ENCODE results near the gene INVS. TPM values are rescaled to one million over a fixed set of nuclear protein-coding genes. Genes with fewer than 3 reads are reported as not detected.

Gene INVS
- total and polyA plus RNA-seq, 2 of the 4 experiments (the other 2 are of a cell fraction): 9.2 to 33.5 TPM

DNA sequence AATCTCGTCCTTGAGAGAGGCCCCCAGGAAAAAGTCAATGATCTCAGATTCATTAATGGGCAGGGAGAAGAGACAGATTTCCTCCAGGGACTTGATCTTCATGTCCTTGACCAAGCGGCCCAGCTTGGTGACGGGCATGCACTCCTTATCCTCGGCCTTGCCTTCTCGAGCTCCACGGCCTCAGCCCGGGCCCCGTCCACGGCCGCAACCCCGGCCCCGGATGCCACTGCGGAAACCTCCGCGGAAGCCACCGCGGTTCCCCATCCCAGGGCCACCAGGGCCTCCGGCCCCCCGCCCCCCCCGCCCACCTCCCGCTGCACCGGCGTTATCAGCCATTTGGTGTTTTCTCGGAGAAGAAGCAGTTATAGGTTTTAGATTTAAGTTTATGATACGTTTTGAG lies 18.3 kb downstream of the INVS start:
- peaks cover 8 to 22% of the 10 kb centered on the region in 2 experiments; a peak in 2 of 4 replicates for H3K79me1 ChIP-seq (ENCODE audit: low read depth in 1 of 2, low read length in 2 of 2)
- no peak for ATAC-seq (ENCODE audit: low read depth)
- H3K14ac ChIP-seq (replicated peaks; ENCODE audit: low read depth, low read length): no peak overlapping the region
- no peaks in the 10 kb centered on the region for H4K20me1 ChIP-seq (ENCODE audit: insufficient read depth, low read length)
- peaks cover 1% of the 10 kb centered on the region for H3K36me3 ChIP-seq (ENCODE audit: control insufficient read depth, insufficient read depth, low read length)
- H2BK20ac ChIP-seq (ENCODE audit: low read depth, low read length): no peak overlapping the region
- dilution Hi-C loops (cut with HindIII; ENCODE audit: low sequenced_read_pairs, unreplicated experiment): no loop called here
- no peak overlapping the region for H3K18ac ChIP-seq (ENCODE audit: low read depth, low read length)
- ChIA-PET CTCF (no interaction called here), POLR2A (ENCODE audit: unreplicated experiment) (no interaction called here)
- H3K56ac ChIP-seq (ENCODE audit: extremely low read depth, insufficient read depth, low read length): no peak overlapping the region
- intact Hi-C loops (cut with micrococcal nuclease): no loop called here
- in situ Hi-C loops (cut with MboI; ENCODE audit: low sequenced_read_pairs): no loop called here
- H2AK9ac ChIP-seq (replicated peaks; ENCODE audit: low read depth, low read length, poor library complexity): no peak overlapping the region
- no peak overlapping the region for H4K5ac ChIP-seq (ENCODE audit: low read depth, low read length)
- no peak overlapping the region for H3K4me2 ChIP-seq (ENCODE audit: low read depth, low read length)
- H3K9me3 ChIP-seq (ENCODE audit: control insufficient read depth, insufficient read depth, low read length): no peaks in the 10 kb centered on the region
- TF ChIP-seq MXI1 (IDR thresholded peaks at IDR 0.05; ENCODE audit: borderline replicate concordance, low read depth, low read length): no peak
- no peak for TF ChIP-seq MAFK (IDR thresholded peaks at IDR 0.05; ENCODE audit: low read depth, low read length)
- TF ChIP-seq, protein P1, sequence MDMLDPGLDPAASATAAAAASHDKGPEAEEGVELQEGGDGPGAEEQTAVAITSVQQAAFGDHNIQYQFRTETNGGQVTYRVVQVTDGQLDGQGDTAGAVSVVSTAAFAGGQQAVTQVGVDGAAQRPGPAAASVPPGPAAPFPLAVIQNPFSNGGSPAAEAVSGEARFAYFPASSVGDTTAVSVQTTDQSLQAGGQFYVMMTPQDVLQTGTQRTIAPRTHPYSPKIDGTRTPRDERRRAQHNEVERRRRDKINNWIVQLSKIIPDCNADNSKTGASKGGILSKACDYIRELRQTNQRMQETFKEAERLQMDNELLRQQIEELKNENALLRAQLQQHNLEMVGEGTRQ (IDR thresholded peaks at IDR 0.05; ENCODE audit: low read depth, low read length): no peak
- TF ChIP-seq, protein P2, sequence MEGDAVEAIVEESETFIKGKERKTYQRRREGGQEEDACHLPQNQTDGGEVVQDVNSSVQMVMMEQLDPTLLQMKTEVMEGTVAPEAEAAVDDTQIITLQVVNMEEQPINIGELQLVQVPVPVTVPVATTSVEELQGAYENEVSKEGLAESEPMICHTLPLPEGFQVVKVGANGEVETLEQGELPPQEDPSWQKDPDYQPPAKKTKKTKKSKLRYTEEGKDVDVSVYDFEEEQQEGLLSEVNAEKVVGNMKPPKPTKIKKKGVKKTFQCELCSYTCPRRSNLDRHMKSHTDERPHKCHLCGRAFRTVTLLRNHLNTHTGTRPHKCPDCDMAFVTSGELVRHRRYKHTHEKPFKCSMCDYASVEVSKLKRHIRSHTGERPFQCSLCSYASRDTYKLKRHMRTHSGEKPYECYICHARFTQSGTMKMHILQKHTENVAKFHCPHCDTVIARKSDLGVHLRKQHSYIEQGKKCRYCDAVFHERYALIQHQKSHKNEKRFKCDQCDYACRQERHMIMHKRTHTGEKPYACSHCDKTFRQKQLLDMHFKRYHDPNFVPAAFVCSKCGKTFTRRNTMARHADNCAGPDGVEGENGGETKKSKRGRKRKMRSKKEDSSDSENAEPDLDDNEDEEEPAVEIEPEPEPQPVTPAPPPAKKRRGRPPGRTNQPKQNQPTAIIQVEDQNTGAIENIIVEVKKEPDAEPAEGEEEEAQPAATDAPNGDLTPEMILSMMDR (conservative IDR thresholded peaks at IDR 0.05; ENCODE audit: low read depth, low read length): no peak
- no peak for TF ChIP-seq RCOR1 (IDR thresholded peaks at IDR 0.05; ENCODE audit: insufficient replicate concordance, low read length)
- TF ChIP-seq FOS (IDR thresholded peaks at IDR 0.05; ENCODE audit: low read depth, low read length): no peak
- TF ChIP-seq BHLHE40 (IDR thresholded peaks at IDR 0.05; ENCODE audit: low read depth, low read length): no peak
- TF ChIP-seq CHD1 (IDR thresholded peaks at IDR 0.05; ENCODE audit: low read depth, low read length): no peak
- no peaks in the 10 kb centered on the region for H3K27me3 ChIP-seq (ENCODE audit: control insufficient read depth, insufficient read depth, low read length)
- no peak overlapping the region for H3K4ac ChIP-seq (ENCODE audit: low read depth, low read length)
- H3K4me3 ChIP-seq (ENCODE audit: insufficient read depth, low read depth, low read length): no peak overlapping the region
- H2BK15ac ChIP-seq (ENCODE audit: low read depth, low read length): no peak overlapping the region
- H4K91ac ChIP-seq (ENCODE audit: insufficient read depth, low read depth, low read length): no peak overlapping the region
- no peak overlapping the region for H3K27ac ChIP-seq (ENCODE audit: insufficient read depth, low read length)
- no peak overlapping the region for H2BK120ac ChIP-seq (ENCODE audit: low read depth, low read length)
- no peaks in the 10 kb centered on the region for H3K4me1 ChIP-seq (ENCODE audit: control insufficient read depth, insufficient read depth, low read length)
- WGBS, 2 experiments (ENCODE audit: extremely low coverage in 2 of 2, insufficient read length in 1 of 2): 92 to 100% methylated on average over 1 to 4 of the region's 25 CpGs
- DNase-seq: no peak
- no TSS peak for BruUV-seq (replicated peaks)
- H2BK5ac ChIP-seq (ENCODE audit: low read depth, low read length, poor library complexity, severe bottlenecking): no peak overlapping the region
- H3K9ac ChIP-seq (ENCODE audit: low read depth, low read length): no peak overlapping the region
- H3K23ac ChIP-seq (ENCODE audit: low read depth, low read length): no peak overlapping the region
- H4K8ac ChIP-seq (ENCODE audit: low read depth in 2 of 2, low read length in 2 of 2): no peak overlapping the region
- H3K9me1 ChIP-seq (ENCODE audit: insufficient read depth, low read length): no peaks in the 10 kb centered on the region
- H2AK5ac ChIP-seq (ENCODE audit: low read depth, low read length): no peak overlapping the region
- H2AFZ ChIP-seq (replicated peaks; ENCODE audit: low read length, poor library complexity): no peak overlapping the region
